Right lobe of liver (tissue), 4 donors: ENCODE results near the gene CTAGE6.
"Not testable (repeated sequence)": the region's sequence is repeated elsewhere in the genome, so short reads cannot be mapped to it uniquely, and the experiment has no call there.

Experiments
- CTCF ChIP-seq, 4 donors: fragments of 200-600 bp in 3 of 4; fragments of 450-650 bp in 1 of 4; IDR thresholded peaks; one replicate each; pipeline versions ENCODE4 v1.5.1 to v1.8.0; 2016 to 2022; ENCODE audit warnings: antibody characterized with exemption in 4 of 4, mild to moderate bottlenecking in 2 of 4
- POLR2A ChIP-seq: fragments of 450-650 bp; IDR thresholded peaks from one replicate; pipeline ENCODE4 v1.6.1; 2017; ENCODE audit warnings: antibody characterized with exemption, mild to moderate bottlenecking
- donor health status: DM: no; HTN: no; CAD: no.
- donor health status: DM: no; HTN: no; CAD: no.
- donor health status: DM: no; HTN: yes; CAD: no.

GRCh38 chr7:143779591-143779990 lies 22.1 kb upstream of the CTAGE6 start:
- TF ChIP-seq CTCF (IDR thresholded peaks at IDR 0.05); POLR2A: not testable (repeated sequence)
